Heart left ventricle (tissue), 16 donors: Measurements from ENCODE around the gene UTRN. TPM values are rescaled to one million over a fixed set of nuclear protein-coding genes. Genes with fewer than 3 reads are reported as not detected.

Experiments used
- ATAC-seq, 4 donors: fragments of 200-7000 bp; cut with Tn5 transposase; one replicate each; pipeline ENCODE4 v1.9.1; 2020 to 2022; ENCODE audit warnings: moderate library complexity in 4 of 4, mild to moderate bottlenecking in 3 of 4, moderate number of reproducible peaks in 1 of 4
- DNase-seq, 5 donors: peaks; one replicate each; pipeline ENCODE4 v3.0.0-alpha.2; 2020
- H3K27ac ChIP-seq, 12 donors: fragments of 200-600 bp; sonication (generic) in 4 of 12; one replicate each; pipeline versions ENCODE4 v1.5.0 to v1.8.0; 2016 to 2022; ENCODE audit warnings: mild to moderate bottlenecking in 2 of 12
- H3K27me3 ChIP-seq, 9 donors: fragments of 200-600 bp; sonication (generic) in 2 of 9; one replicate each; pipeline versions ENCODE4 v1.5.1 to v1.8.0; 2016 to 2022; ENCODE audit warnings: mild to moderate bottlenecking in 3 of 9
- H3K36me3 ChIP-seq, 9 donors: fragments of 200-600 bp; sonication (generic) in 2 of 9; one replicate each; pipeline versions ENCODE4 v1.5.0 to v1.8.0; 2018 to 2022; ENCODE audit warnings: mild to moderate bottlenecking in 2 of 9
- H3K4me1 ChIP-seq, 12 donors: fragments of 200-600 bp; sonication (generic) in 4 of 12; one replicate each; pipeline versions ENCODE4 v1.5.0 to v1.8.0; 2016 to 2022; ENCODE audit warnings: mild to moderate bottlenecking in 3 of 12
- H3K4me3 ChIP-seq, 12 donors: fragments of 200-600 bp; sonication (generic) in 4 of 12; one replicate each; pipeline versions ENCODE4 v1.5.0 to v1.8.0; 2017 to 2022; ENCODE audit warnings: mild to moderate bottlenecking in 9 of 12, moderate library complexity in 4 of 12
- H3K9me3 ChIP-seq, 12 donors: fragments of 200-600 bp; sonication (generic) in 4 of 12; one replicate each; pipeline versions ENCODE4 v1.5.0 to v1.8.0; 2016 to 2022; ENCODE audit warnings: mild to moderate bottlenecking in 1 of 12
- POLR2A ChIP-seq, 2 donors: fragments of 450-650 bp; IDR thresholded peaks; one replicate each; pipeline ENCODE4 v1.6.1; 2017; ENCODE audit warnings: antibody characterized with exemption in 2 of 2, mild to moderate bottlenecking in 2 of 2, moderate library complexity in 2 of 2
- WGBS, 4 donors: extraction: QIAGEN DNeasy Blood & Tissue Kit in 2 of 4; methylation state at CpG; one replicate each; pipeline versions ENCODE4 v1.1.5 to v1.1.7; 2013 to 2018; 5-methylcytosine and 5-hydroxymethylcytosine counted together
- intact Hi-C, 10 donors: fragments of 100-400 bp; cut with DNase I; formaldehyde crosslinking; loops; one replicate each; pipeline versions ENCODE4 v1.11.1 to v1.14.2; 2022
- polyA plus RNA-seq, 2 donors: library from polyadenylated mRNA; stranded (reverse); fragments of 200-250 nt; gene quantifications; one replicate each; pipeline ENCODE4 v1.2.3, GENCODE V29; 2013
- total RNA-seq, 9 donors: library from RNA; depleted of rRNA in 2 of 9; stranded (reverse); fragments of >200 nt in 2 of 9; fragmentation: NEBNext Ultra II Directional in 3 of 9; extraction: Animal tissue kit (Norgen Biotek cat#: 25700) in 3 of 9; gene quantifications; one replicate each; pipeline versions ENCODE4 v1.1.0 to v1.2.4, GENCODE V29; 2016 to 2023
- TF ChIP-seq, protein P1 (sequence below), 12 donors: fragments of 200-600 bp; sonication (generic) in 4 of 12; IDR thresholded peaks; one replicate each; pipeline versions ENCODE4 v1.5.0 to v1.8.0; 2018 to 2022; ENCODE audit warnings: antibody characterized with exemption in 12 of 12, mild to moderate bottlenecking in 5 of 12
- donor health status: ischemic (EF 13 %, LVEDD 7.1; RV severe dilation, severe dysfunction).
- donor health status: healthy with polysubstance abuse.
- donor health status: DM: no; HTN: yes; CAD: no.
- donor health status: DM: no; HTN: no; CAD: no.
- donor health status: ischemic (EF 25% LVEDD 6.9; RV normal size, moderate dysfunction).
- donor health status: ischemic (EF 25% LVEDD 5.7; RV mildly dilated, moderate dysfunction).
- donor health status: healthy.
- donor health status: DM: yes; HTN: yes; CAD: no.
- donor health status: ischemic (EF 35%, LVEDD 5.7; RV mildly dilated, moderate dysfunction).
- donor health status: nonischemic (EF 11% LVEDD 7.7; RV severe dilation, severe dysfunction).
- donor health status: DM: yes; HTN: yes; CAD: no.
- donor health status: PGD.
- donor health status: ischemic (EF 29% LVEDD 5.4; RV normal size, mild dysfunction).
- donor health status: nonischemic (EF 23%, LVEDD 6.1; RV moderate dilation, normal function).

Gene UTRN
- total and polyA plus RNA-seq, 11 donors = 13.9 to 129 (median 77.4) TPM

DNA sequence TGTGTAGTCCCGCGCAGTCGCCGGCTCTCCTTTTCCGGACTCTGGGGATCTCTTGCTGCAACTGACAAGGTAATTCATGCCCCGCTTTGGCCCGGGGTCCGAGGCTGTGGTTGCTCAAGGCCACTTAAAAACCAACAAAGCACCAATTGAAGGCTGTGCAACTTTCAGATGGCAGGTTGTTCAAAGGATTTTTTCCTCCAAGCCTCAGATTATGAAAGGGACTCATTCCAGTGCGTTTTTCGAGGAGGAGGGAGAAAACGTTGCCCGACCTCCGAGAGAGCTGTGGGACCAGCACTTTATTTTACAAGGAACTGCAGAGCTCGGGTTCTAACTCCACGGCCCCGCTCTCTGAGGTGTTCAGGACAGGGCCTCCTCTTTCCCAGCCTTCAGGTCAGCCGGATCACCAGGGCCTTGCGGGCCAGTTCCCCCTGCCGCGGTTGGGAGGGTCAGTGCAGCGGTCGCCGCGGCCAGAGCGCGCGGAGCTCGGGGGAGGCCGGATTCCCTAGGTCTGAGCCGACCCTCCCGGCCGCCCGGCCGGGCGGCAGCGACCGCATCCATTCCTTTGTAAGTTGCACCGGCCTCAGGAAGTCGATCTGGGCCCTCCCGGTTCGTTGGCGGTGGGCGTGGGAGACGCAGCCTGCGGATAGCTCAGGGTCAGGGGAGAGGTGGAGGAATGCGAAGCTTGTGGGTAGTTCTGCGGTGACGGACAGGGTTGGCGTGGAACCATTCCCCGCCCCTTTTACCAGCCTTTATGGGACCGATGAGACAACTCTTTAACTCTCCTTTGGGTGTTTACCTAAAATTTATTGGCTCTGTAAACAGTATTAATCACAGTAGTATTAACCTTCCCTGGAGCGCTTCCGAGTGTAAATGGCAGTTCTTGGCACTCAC lies 1.6 kb downstream of the UTRN start:
- H3K27me3 ChIP-seq = no peaks in the 10 kb centered on the region
- peaks cover 0 to 12% (median 4%) of the 10 kb centered on the region in 9 donors for H3K36me3 ChIP-seq
- H3K9me3 ChIP-seq = no peaks in the 10 kb centered on the region
- TF ChIP-seq POLR2A (IDR thresholded peaks at IDR 0.05) = peak in 1 of 2 donors; percentile 32
- TF ChIP-seq, protein P1, sequence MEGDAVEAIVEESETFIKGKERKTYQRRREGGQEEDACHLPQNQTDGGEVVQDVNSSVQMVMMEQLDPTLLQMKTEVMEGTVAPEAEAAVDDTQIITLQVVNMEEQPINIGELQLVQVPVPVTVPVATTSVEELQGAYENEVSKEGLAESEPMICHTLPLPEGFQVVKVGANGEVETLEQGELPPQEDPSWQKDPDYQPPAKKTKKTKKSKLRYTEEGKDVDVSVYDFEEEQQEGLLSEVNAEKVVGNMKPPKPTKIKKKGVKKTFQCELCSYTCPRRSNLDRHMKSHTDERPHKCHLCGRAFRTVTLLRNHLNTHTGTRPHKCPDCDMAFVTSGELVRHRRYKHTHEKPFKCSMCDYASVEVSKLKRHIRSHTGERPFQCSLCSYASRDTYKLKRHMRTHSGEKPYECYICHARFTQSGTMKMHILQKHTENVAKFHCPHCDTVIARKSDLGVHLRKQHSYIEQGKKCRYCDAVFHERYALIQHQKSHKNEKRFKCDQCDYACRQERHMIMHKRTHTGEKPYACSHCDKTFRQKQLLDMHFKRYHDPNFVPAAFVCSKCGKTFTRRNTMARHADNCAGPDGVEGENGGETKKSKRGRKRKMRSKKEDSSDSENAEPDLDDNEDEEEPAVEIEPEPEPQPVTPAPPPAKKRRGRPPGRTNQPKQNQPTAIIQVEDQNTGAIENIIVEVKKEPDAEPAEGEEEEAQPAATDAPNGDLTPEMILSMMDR (IDR thresholded peaks at IDR 0.05) = no peak
- intact Hi-C loops = loop anchor here in 9 of 10 donors (1.0 to 10.0 kb wide), 20 partner anchors 56 to 196 kb away; partner anchors contain the start of genes STX11 (in 2 of the 9) and SF3B5 (in 1 of the 9)
- H3K4me3 ChIP-seq = peak overlapping the region; percentile 67 to 92 (median 86)
- WGBS, 4 donors = 0 to 2% (median 1%) methylated on average over 22 to 53 of the region's 53 CpGs
- ATAC-seq (peak; percentile 29 to 48 (median 39)), DNase-seq (peak; percentile 75 to 86 (median 80))
- peak overlapping the region; percentile 95 to 99 (median 98) for H3K27ac ChIP-seq
- peaks cover 0 to 39% (median 11%) of the 10 kb centered on the region in 12 donors for H3K4me1 ChIP-seq

DNA sequence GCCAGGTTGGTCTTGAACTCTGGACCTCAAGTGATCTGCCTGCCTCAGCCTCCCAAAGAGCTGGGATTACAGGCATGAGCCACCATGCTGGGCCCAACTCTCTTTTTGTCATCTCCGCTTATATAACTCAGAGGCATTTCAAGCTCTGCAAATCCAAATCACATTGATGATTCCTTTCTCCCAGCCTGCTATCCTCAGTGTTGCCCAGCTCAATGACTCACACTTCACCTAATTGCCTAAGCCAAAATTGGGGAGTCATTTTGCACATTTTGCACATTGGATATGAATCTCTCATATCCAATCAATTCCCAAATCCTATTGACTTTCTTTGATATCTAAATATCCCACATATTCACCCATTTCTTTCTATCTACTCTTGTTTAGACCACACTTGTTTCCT lies 3.9 kb downstream of the UTRN start:
- peaks cover 0 to 50% (median 11%) of the 10 kb centered on the region in 12 donors for H3K4me1 ChIP-seq
- intact Hi-C loops = loop anchor here in 9 of 10 donors (5.0 to 10.0 kb wide), 17 partner anchors 53 to 194 kb away; partner anchors contain the start of genes STX11 (in 2 of the 9) and SF3B5 (in 1 of the 9)
- DNase-seq (no peak), ATAC-seq (no peak)
- no peak overlapping the region for H3K4me3 ChIP-seq
- H3K27me3 ChIP-seq = no peaks in the 10 kb centered on the region
- WGBS, 4 donors = 95 to 100% (median 98%) methylated on average over 1 of the region's 1 CpG
- no peaks in the 10 kb centered on the region for H3K9me3 ChIP-seq
- no peak overlapping the region for H3K27ac ChIP-seq
- peaks cover 0 to 34% (median 20%) of the 10 kb centered on the region in 9 donors for H3K36me3 ChIP-seq
- TF ChIP-seq, protein P1 (IDR thresholded peaks at IDR 0.05) = no peak
- TF ChIP-seq POLR2A (IDR thresholded peaks at IDR 0.05) = no peak

DNA sequence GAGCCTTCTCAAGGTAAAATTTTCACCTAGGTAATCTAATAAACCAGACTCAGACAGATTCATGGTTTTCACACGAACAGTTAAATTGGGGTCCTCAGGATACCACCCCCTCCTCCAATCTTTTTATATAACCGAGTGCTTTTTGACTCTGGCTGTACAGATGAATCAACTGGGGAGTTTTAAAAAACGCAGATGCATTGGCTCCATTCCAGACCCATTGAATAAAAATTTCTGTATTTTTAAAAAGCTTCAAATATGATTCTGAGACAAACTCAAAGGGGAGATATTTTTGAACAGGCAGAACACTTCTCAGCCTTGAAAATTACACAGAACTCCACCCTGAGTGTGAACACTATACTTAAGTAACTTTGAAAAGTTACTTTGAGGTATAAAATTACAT lies 7.2 kb downstream of the UTRN start:
- Histone ChIP-seq H3K36me3 (peaks cover 0 to 47% (median 30%) of the 10 kb centered on the region in 9 donors), H3K27me3 (no peaks in the 10 kb centered on the region), H3K4me1 (peaks cover 4 to 71% (median 25%) of the 10 kb centered on the region in 12 donors), H3K27ac (no peak overlapping the region), H3K9me3 (no peaks in the 10 kb centered on the region), H3K4me3 (no peak overlapping the region)
- ATAC-seq (no peak), DNase-seq (no peak)
- TF ChIP-seq POLR2A (IDR thresholded peaks at IDR 0.05) = no peak
- TF ChIP-seq, protein P1 (IDR thresholded peaks at IDR 0.05) = no peak
- WGBS, 4 donors = 52 to 68% (median 64%) methylated on average over 3 of the region's 3 CpGs
- intact Hi-C loops = loop anchor here in 3 of 10 donors (10.0 kb wide), 2 partner anchors 52 to 122 kb away; no protein-coding TSS in a partner anchor

- H3K4me1 ChIP-seq = peaks cover 4 to 72% (median 32%) of the 10 kb centered on the region in 12 donors
- H3K4me3 ChIP-seq = no peak overlapping the region
- no peak for TF ChIP-seq POLR2A (IDR thresholded peaks at IDR 0.05)
- TF ChIP-seq, protein P1 (IDR thresholded peaks at IDR 0.05) = no peak
- H3K27ac ChIP-seq = peak overlapping the region in 1 of 12 donors; percentile 20
- peak in 1 of 4 donors; percentile 48 for ATAC-seq
- no peak for DNase-seq
- H3K27me3 ChIP-seq = no peaks in the 10 kb centered on the region
- H3K36me3 ChIP-seq = peaks cover 0 to 48% (median 30%) of the 10 kb centered on the region in 9 donors
- no peaks in the 10 kb centered on the region for H3K9me3 ChIP-seq
- intact Hi-C loops = loop anchor here in 3 of 10 donors (10.0 kb wide), 2 partner anchors 51 to 121 kb away; no protein-coding TSS in a partner anchor
Observed at GRCh38 chr6:144294016-144294415, 8.9 kb downstream of the UTRN start.
